MCF 10A (cell line): Measurements from ENCODE around the gene IKZF3. TPM values are rescaled to one million over a fixed set of nuclear protein-coding genes. Genes with fewer than 3 reads are reported as not detected.
A peak's percentile ranks its signal among the peaks of the same experiment; 100 is the strongest.
"Not testable (repeated sequence)": the region's sequence is repeated elsewhere in the genome, so short reads cannot be mapped to it uniquely, and the experiment has no call there.

ENCODE experiments used
- BruUV-seq: library from RNA; stranded (reverse); fragments of 400-500 nt; replicated peaks from 2 replicates; lab custom pipeline; 2021; lab: Mats Ljungman, UMichigan
- CTCF ChIA-PET: fragments of 300-600 bp; sonication (Branson Sonifier 250); formaldehyde crosslinking; extraction: SDS; loops from one replicate; lab custom pipeline; 2021; ENCODE audit warnings: antibody characterized with exemption, inconsistent platforms; lab: Yijun Ruan, JAX
- POLR2A ChIA-PET: fragments of 300-600, 350-650 bp; sonication (Branson Sonifier 250); formaldehyde crosslinking; extraction: SDS; loops from one replicate; lab custom pipeline; 2020; ENCODE audit warnings: antibody characterized with exemption, inconsistent platforms; lab: Yijun Ruan, JAX
- DNase-seq: peaks from one replicate; pipeline ENCODE4 v3.0.0-alpha.2; 2018; ENCODE audit not compliant: unreplicated experiment
- H3K27ac Mint-ChIP-seq: one replicate; pipeline ENCODE4 v1.8.0; 2022; ENCODE audit warnings: mild to moderate bottlenecking, low read depth, mixed read lengths; ENCODE audit not compliant: unreplicated experiment
- H3K27me3 Mint-ChIP-seq: one replicate; pipeline ENCODE4 v1.8.0; 2022; ENCODE audit warnings: mixed read lengths; ENCODE audit not compliant: insufficient read depth, unreplicated experiment
- H3K36me3 Mint-ChIP-seq: one replicate; pipeline ENCODE4 v1.8.0; 2022; ENCODE audit warnings: mild to moderate bottlenecking, moderate library complexity, mixed read lengths; ENCODE audit not compliant: insufficient read depth, unreplicated experiment
- H3K4me1 Mint-ChIP-seq: one replicate; pipeline ENCODE4 v1.8.0; 2022; ENCODE audit warnings: mixed read lengths; ENCODE audit not compliant: insufficient read depth, unreplicated experiment
- H3K4me3 Mint-ChIP-seq: one replicate; pipeline ENCODE4 v1.8.0; 2022; ENCODE audit warnings: mild to moderate bottlenecking, moderate library complexity, mixed read lengths; ENCODE audit not compliant: unreplicated experiment
- H3K9me3 Mint-ChIP-seq: one replicate; pipeline ENCODE4 v1.8.0; 2022; ENCODE audit warnings: mixed read lengths; ENCODE audit not compliant: unreplicated experiment
- CTCF ChIP-seq: fragments of 200-600 bp; IDR thresholded peaks from one replicate; pipeline ENCODE4 v1.8.0; 2022; ENCODE audit warnings: antibody characterized with exemption, mild to moderate bottlenecking; ENCODE audit not compliant: unreplicated experiment
- intact Hi-C: fragments of 100-400 bp; cut with micrococcal nuclease; formaldehyde crosslinking; loops from 2 replicates; pipeline ENCODE4 v1.14.1; 2022
- total RNA-seq: library from RNA; stranded (reverse); gene quantifications from 2 replicates; pipeline ENCODE4 v1.2.3, GENCODE V29; 2022

Gene IKZF3
- total RNA-seq, 1 experiment from 2014 or later: not detected

GRCh38 chr17:39751016-39751543, 113.0 kb downstream of the IKZF3 start:
- no peak overlapping the region for H3K4me3 Mint-ChIP-seq
- no peak for TF ChIP-seq CTCF
- peaks cover 12% of the 10 kb centered on the region for H3K27me3 Mint-ChIP-seq
- ChIA-PET CTCF (interaction anchor here (0.7 to 2.2 kb wide), 4 partner anchors 11 to 139 kb away, joined by 3 to 10 read pairs (median 4); no protein-coding TSS in a partner anchor), POLR2A (interaction anchor here (2.0 to 2.7 kb wide), 2 partner anchors 11 to 51 kb away, joined by 7 to 13 read pairs; partner anchors contain the start of gene ERBB2)
- peaks cover 9% of the 10 kb centered on the region for H3K36me3 Mint-ChIP-seq
- H3K27ac Mint-ChIP-seq: no peak overlapping the region
- intact Hi-C loops: loop anchor here (5.0 kb wide), 1 partner anchor 114 kb away; the partner anchor contains the start of gene STARD3
- no peaks in the 10 kb centered on the region for H3K4me1 Mint-ChIP-seq
- BruUV-seq: no TSS peak
- no peaks in the 10 kb centered on the region for H3K9me3 Mint-ChIP-seq
- DNase-seq: no peak

- BruUV-seq: no TSS peak
- Mint-ChIP-seq H3K9me3 (no peaks in the 10 kb centered on the region), H3K27me3 (peaks cover 5% of the 10 kb centered on the region), H3K4me3 (no peak overlapping the region), H3K4me1 (no peaks in the 10 kb centered on the region), H3K36me3 (peaks cover 14% of the 10 kb centered on the region), H3K27ac (no peak overlapping the region)
- ChIA-PET POLR2A (interaction anchor here (2.0 to 2.7 kb wide), 2 partner anchors 11 to 50 kb away, joined by 7 to 13 read pairs; partner anchors contain the start of gene ERBB2), CTCF (interaction anchor here (1.0 to 2.2 kb wide), 4 partner anchors 11 to 129 kb away, joined by 3 to 10 read pairs (median 4); no protein-coding TSS in a partner anchor)
- DNase-seq: peak; percentile 65
- TF ChIP-seq CTCF: no peak
- intact Hi-C loops: loop anchor here (5.0 kb wide), 1 partner anchor 113 kb away; the partner anchor contains the start of gene STARD3
Observed at GRCh38 chr17:39750131-39751015, 113.7 kb downstream of the IKZF3 start.

- H3K9me3 Mint-ChIP-seq, intact Hi-C loops, H3K4me3 Mint-ChIP-seq, DNase-seq, H3K27me3 Mint-ChIP-seq, H3K4me1 Mint-ChIP-seq, H3K27ac Mint-ChIP-seq, BruUV-seq: not testable (repeated sequence)
- peaks cover 20% of the 10 kb centered on the region for H3K36me3 Mint-ChIP-seq
- ChIA-PET CTCF (interaction anchor here (0.5 to 1.2 kb wide), 4 partner anchors 94 to 1958 kb away, joined by 3 to 4 read pairs (median 3); no protein-coding TSS in a partner anchor), POLR2A (interaction anchor here (0.7 to 2.7 kb wide), 3 partner anchors 9 to 48 kb away, joined by 4 to 13 read pairs (median 4); partner anchors contain the start of gene ERBB2)
Observed at GRCh38 chr17:39748444-39749034, 115.6 kb downstream of the IKZF3 start.

- H3K36me3 Mint-ChIP-seq: peaks cover 20% of the 10 kb centered on the region
- no peak overlapping the region for H3K27ac Mint-ChIP-seq
- no peak for TF ChIP-seq CTCF
- intact Hi-C loops: no loop called here
- ChIA-PET POLR2A (interaction anchor here (0.7 to 1.1 kb wide), 2 partner anchors 8 to 15 kb away, joined by 4 read pairs; no protein-coding TSS in a partner anchor), CTCF (interaction anchor here (1.0 to 1.6 kb wide), 2 partner anchors 93 to 126 kb away, joined by 3 to 5 read pairs; no protein-coding TSS in a partner anchor)
- H3K4me1 Mint-ChIP-seq: no peaks in the 10 kb centered on the region
- BruUV-seq: no TSS peak
- H3K4me3 Mint-ChIP-seq: no peak overlapping the region
- no peak for DNase-seq
- H3K9me3 Mint-ChIP-seq: no peaks in the 10 kb centered on the region
- no peaks in the 10 kb centered on the region for H3K27me3 Mint-ChIP-seq
Observed at GRCh38 chr17:39747745-39748144, 116.4 kb downstream of the IKZF3 start.
